Medulla oblongata (tissue), 1 donor: ENCODE measurements around the gene TUB.

Source experiments
- DNase-seq: peaks from one replicate; pipeline ENCODE4 v3.0.0-alpha.2; 2015; ENCODE audit errors: extremely low spot score

The TUB gene

GRCh38 chr11:8068605-8069221 lies 12.3 kb upstream of the TUB start:
- DNase-seq: peak; percentile 44

GRCh38 chr11:8069771-8070170 lies 11.2 kb upstream of the TUB start:
- DNase-seq: no peak

DNA sequence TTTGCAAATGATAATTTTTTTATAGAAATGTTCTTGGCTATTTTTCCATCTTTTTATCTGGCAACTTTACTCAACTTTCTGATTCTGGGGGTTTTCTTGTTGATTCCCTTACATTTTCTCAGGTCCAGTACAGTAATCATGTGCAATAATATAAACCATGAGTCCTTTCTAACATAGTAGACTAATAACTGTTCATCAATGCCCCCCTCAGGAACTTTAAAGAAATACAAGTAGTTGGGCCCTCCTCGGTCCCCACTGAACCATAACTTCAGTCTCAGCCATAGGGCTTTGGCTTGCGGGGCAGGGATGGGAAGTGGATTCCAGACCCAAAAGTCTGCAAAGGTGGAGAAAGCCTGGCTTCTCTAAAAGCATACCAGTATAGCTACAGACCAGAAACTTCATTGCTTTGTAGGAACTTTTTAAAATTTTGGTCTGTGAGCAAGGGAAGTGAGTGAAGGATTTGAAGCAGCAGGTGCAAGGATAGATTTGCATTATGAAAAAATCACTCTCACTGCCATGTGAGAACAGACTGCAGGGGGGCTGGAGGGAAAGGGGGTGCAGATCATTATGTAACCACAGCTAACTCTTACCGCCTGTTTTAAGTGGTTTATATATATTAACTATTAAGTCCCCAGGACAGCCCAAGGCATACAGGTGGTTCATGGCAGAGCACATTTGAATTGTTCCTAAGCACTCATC lies 10.4 kb upstream of the TUB start:
- no peak for DNase-seq

DNA sequence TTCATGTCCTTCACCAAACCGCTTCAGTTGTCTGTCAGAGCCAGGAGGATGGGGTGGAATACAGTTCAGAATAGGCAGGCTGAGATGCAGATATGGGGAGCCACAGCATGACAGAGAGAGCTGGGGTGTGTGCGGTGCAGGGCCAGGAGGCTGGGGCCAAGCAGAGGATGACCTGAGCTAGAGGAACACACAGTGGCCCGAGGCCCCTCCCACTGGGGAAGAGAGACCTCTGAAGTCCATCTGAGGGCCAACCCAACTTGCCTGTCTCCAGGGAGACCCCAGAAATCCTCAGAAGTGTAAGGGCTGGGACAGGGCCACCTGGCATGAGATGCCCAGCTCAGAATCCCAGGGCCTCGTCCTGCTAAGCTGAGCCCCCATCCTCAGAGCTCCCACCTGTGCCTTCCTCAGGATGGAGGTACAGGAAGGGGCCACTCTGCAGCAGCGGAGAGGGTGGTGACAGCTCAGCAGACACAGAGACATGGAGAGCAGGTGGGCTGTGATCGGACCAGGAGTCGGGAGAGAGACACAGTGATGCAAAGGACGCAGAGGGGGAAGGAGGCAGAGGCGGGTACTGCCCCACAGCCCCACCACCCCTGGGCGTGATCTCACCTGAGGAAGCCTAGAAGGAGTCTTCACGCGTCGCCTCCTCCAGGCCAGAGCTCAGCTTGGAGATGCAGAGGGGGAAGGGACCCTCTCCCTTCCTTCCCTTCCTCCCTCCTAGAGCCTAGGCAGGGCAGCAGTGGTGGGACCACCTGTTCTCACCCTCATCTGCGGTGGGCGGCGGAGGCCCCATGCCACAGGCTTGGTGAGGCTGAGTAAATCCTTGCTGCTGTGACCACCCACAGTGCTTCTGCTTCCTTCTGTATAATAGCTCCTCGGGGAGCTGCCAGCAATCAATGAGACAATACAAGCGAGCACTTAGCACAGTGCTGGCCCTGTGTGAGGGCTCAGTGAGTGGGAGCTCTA lies 9.1 kb upstream of the TUB start:
- DNase-seq: no peak

DNA sequence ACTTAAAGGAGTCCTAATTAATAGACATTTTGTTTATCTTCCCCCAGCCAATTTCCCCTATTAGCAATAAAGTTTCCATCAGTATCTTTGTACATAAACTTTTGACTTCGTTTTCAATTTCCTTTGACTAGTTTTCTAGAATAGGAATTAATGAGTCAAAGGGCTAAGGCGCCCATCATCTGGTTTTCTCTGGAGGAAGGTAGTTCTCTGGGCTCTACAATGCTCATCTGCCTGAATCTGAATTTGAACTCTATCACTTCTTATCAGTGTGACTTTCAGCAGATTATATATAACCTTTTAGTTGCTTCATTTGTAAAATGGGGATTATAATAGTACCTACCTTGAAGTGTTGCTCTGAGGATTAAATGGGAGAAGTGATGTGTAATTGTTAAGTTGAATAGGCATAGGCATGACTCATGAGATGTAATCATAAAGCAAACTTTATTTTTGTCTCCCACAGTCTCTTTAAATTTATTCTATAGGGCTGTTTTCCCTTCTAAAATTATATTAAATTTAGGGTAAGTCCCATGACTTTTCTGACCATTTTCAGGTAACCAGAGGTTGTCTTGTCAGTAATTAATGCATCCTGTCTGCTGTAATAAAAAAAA lies 5.8 kb upstream of the TUB start:
- DNase-seq: no peak

DNA sequence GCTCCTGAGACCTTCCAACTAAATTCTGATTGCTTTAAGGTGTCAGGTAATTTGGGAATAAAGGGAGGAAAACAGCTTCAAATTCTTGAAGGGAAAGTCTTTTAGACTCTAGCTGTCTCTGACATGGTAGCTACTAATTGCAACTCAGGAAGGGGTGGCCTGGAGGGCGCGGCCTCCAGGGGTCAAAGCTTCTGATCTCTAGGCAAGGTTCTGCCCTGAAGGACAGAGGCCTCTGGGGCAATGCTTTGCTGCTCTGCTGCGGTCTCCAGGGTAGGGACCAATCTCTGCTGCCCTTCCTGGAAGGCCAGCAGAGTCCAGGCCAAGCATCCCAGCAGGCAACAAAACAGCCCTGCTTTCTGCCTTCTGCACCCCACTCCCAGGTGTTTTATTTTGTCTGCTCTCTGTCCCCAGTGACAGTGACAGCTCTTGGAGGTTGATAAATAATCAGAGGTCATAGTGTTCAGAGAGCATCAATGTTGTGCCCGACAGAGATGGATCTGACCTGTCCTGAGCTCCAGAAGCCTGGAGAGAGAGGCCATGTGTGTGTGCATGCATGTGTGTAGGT lies 1.8 kb upstream of the TUB start:
- no peak for DNase-seq

DNA sequence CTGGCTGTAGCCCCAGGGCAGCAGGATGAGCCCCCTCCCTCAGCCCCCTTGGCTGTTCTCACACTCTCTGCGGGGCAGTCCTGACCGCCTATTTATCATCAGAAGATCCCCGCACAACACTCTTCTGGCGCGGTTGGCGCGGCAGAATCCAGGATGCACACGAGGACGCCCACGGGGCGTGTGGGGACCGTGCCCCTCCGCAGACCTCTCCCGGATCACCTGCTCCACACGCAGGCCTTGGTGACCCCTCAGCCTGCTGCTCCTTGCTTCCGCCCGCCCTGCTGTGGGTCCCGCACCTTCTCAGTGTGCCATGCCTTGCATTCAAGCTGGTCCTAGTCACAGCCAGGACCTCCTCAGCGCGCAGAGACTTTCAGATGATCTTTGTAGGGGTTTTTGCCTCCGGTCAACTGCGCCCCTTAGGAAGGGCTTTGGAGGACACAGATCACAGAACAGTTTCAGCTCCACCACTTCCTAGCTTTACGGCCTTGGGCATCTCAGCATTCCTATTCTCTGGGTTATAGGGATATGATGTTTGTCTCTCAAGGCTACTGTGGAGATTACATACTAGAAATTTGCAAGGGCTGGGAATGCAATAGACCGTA lies 841 bp upstream of the TUB start:
- DNase-seq: no peak

DNA sequence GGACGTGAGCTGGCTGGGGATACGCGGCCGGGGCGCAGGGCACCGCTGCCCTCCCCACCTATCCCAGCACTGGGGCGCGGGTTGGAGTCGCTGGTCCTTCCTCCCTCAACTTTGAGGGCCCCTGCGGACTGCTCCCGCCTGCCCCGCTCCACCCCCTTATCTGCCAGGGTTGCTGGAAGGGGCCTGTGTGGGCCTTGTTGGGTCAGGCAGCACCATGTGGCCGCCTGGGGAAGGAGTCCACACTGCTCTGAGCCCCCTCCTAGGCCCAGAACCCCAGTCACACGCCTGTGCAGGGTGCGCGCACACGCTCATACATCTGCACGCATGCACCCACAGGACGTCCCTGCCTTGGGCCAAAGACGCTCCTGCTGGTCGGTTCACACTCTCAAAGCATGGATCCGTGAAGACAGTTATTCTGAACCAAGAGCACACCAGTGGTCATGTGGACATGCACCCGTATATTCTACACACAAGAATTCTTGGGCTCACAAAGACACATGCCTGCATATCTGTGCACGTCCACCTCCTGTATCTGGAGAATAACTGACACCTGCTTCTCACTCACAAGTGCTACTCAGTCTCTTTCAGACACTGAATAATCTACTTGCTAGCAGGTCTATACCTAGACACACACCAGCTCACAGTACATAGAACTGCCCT lies 710 bp downstream of the TUB start:
- no peak for DNase-seq

- DNase-seq: peak; percentile 47
Observed at GRCh38 chr11:8082391-8083087, 1.5 kb downstream of the TUB start.

DNA sequence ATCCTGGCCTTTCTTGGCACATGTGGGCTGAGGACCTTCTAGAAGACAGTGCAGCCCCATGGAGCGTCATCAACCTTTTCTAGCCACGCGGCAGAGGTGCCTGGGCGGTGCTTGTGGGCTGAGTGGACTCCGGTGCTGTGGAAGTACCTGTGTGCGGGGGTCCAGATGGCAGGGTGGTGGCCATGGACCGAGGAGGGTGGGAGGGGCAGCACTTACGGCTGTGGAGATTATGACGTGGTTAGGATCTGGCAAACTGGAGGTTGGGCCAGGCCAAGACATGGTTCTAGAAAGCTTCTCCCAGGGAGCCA lies 2.0 kb downstream of the TUB start:
- DNase-seq: no peak

DNA sequence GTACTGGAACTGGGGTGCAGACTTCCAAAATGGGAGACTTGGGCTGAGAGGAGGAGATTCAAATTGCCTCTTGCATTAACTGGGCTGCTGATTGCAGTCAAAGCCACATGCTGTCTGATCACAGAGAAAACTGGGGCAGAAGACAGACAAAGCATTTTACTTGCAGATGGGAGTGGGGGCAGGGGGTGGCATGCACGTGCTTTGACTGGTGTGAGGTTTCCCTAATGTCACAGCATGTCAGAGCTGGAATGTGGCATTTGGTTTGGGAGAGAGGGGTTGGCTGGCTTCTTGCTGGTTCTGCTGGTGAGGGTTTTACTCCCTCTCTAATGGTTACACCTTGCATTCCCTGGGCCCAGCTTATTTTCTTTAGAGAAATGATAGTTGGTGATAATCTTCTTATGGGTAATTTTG lies 2.9 kb downstream of the TUB start:
- no peak for DNase-seq

DNA sequence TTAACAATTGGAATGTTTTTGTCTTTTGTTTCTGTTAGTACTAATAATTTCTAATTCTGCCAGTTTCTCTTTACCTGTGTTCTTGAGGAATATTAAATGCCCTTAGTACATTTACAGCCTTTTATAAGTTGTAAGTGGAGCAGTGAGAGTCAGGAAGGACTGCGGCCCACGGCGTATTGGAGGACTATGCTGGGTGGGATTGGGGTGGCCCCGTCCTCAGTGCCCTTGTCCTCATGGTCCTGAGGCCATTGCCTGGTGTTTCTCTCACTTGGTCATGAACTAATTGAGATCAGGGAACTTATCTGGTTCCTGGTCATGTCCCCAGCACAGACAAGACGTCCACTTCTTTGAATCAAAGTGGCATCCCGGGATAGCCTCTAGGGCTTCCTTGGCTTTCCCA lies 3.3 kb downstream of the TUB start:
- DNase-seq: no peak

GRCh38 chr11:8085011-8085645 lies 4.1 kb downstream of the TUB start:
- DNase-seq: no peak

- DNase-seq: peak; percentile 42
Observed at GRCh38 chr11:8086001-8086479, 5.0 kb downstream of the TUB start.

- DNase-seq: no peak
Observed at GRCh38 chr11:8086571-8086970, 5.6 kb downstream of the TUB start.

- peak; percentile 42 for DNase-seq
Observed at GRCh38 chr11:8087185-8087584, 6.2 kb downstream of the TUB start.

DNA sequence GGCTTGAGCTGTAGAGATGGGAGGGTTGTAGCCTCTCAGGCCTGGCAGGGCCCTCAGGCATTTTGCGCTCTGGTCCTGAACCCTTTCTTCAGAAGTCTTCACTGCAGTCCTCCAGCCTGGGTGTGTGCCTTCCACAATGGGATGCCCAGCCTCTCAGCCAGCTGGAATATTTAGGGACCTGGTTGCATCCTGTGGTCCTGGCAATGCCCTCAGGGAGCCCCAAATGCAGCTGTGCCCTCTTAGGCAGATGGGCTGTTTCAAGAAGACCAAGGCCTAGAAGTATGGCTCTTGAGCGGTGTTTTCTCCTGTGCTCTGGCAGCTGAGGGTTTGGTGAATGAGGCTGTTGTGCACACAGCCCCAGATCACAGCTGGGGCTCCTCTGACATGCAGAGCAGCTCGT lies 6.7 kb downstream of the TUB start:
- no peak for DNase-seq

DNA sequence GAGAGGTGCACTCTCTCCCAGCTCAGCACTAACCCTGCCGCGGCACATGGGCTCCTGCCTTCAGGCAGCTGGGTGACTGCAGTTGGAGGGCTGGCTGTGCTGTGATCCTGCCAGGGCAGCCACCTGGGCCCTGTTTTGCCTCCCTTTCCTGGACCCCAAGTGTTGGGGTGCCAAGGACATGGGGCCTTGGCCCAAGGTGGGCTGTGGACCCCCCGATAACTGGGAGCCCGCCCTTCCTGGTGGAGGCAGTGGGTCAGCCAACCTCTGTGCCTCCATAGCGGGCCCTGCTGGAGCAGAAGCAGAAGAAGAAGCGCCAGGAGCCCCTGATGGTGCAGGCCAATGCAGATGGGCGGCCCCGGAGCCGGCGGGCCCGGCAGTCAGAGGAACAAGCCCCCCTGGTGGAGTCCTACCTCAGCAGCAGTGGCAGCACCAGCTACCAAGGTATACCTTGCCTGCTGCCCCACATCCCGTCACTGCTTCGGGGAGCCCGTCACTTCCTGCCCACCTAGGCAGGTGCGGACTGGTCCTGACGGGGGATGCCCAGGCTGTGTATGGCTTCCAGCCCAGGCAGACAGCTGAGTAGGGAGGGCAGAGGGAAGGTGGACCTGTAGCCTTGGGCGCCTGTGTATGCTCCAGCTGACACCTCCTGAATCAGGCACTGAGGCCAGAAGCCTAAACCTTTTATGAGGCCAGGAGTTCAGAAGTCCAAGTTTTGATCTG lies 8.9 kb downstream of the TUB start:
- DNase-seq: no peak

GRCh38 chr11:8090756-8091155 lies 9.7 kb downstream of the TUB start:
- peak; percentile 43 for DNase-seq
